HG02938 (cell line): Measurements from ENCODE around the gene ACKR3.

Experiments used
- ATAC-seq: cut with Tn5 transposase; IDR thresholded peaks from one replicate; pipeline ENCODE4 v1.9.1; 2021; ENCODE audit warnings: mild to moderate bottlenecking, moderate library complexity; ENCODE audit not compliant: unreplicated experiment

Gene ACKR3

DNA sequence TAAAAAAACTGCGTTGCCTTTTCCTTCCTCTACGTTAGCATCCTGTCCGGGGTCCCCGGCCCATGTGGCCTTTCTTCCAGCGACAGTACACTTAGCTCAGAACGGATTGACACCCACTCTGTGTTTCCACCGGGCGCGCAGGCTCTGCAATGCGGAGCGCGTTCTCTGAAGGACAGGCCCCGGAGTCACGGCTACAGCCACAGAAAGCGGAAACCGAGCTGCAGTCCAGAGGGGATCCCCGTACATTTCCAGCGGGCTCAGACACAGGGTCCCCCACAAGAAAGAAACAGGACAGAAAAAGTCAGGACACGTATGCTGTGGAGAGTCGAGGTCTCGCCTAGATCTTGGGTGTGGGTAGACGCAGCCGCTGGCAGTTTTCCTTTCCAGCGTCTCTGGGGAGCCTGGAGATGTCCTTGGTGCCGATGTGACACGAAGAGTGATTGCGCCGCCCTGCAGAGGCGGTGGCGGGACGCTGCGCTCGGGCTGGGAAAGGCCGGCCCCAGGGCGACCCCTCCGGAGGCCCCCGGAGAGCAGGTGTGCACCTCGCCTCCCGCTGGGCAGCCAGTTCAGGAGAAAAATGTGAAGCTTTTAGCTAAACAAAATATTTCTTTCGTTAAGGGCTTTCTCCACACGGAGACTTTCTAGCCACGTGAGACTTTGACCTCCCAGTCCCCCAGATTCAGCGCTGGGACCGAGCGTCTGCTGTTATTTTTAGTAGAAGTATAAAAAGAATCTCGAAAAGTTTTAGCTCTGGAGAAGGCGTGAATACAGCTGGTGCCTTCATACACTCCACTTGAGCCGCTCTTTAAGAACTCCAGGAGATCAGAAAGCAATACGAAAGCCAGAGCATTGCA lies 1.3 kb upstream of the ACKR3 start:
- ATAC-seq: peak; percentile 39

DNA sequence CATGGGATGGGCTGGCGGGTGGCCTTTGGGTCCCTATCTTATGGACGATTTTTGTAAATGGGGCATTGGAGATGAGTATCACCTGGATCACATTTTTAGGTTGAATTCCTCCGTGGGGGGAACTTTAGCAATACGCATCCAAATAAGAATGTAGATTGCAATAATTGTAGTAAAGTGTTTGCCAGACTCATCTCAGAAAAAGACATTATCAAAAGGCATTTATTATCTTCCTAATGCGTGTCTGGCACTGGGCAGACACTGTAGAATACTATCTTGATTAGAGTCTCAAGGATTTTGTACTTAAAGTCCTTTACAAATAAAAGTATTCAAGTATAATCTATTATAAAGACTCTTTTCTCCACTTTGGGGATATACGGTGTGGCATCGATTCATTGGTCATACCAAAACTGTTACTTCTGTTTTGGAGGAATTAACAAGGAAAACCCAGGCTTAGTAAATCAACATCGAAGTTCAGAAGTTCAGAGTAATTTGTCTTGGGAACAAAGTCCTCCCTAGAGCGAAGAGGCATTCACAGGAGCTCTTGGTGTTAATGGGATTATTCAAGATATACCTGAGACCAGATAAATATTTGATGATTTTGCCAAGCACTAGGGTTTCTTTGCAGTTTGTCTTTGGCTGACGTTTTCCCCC lies 578 bp upstream of the ACKR3 start:
- ATAC-seq: no peak

DNA sequence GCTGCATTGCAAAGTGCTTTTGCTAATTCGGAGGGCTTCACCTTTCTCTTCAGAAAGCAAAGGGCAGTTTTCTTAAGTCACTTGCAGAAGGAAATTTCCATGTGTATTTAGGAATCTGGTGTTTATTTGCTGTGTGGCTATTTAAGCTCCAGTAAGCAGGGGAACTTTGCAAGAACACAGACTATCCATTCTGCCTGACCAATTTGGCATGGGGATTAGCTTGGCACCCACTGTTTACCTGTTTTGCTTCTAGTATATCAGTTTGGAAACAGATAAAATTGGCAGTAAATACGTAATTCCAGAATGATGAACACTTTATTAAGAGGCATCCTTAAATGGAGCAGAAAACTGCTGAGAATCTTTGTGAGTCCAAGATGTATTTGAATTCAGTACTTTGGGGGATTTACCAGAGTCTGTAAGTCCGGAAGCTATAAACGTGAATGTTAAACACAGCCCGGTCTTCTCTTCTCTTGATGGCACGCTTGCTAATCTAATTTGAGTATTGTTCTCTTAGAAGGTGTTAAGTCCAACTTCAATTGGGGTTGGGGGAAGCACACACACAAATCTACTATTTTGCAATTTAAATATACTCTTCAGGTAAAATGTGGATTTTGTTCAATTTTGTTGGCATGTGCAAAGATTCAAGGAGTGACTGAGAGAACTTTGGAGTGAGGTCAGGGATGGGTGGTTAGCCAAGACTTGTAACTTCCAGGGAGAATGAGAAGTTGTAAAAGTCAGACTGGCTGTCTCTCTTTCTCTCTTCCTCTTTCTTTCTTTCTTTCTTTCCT lies 650 bp downstream of the ACKR3 start:
- ATAC-seq: no peak

DNA sequence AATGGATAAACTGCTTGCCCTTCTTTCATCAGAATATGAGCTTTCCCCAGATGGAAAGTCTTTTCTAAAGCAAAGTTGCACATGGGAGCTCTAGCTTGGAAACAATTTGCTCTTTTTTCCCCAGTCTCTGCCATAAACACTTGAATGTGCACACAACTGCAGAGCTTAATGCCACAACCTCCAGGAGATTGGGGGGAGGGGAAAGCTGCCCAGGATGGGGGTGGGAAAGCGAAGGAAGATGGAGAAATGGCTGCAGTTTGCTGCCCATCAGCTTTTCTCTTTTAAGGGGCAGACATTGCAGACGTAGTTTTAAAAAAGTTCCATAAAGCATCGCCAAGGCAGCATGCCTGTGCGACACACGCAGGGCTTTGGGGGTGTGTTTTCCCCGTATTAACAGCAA lies 1.5 kb downstream of the ACKR3 start:
- no peak for ATAC-seq

DNA sequence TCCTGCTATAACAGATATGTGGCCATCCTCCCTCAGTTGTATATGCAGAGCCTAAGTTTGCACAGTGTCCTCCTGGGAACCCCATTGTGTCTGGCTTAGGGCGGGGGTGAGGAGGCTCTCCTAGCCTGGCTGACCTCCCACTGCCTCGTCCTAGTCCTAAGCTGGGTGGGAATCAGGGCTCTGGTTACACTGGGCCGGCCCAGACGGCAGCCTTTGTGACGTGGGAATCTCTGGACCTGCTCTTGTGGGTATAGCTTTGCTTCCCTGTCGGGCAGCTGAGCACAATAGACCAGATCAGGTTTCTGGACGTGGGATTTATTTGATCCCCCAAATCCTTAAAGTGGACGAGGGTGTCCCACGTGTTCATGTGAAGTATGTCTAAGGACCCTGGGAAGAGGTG lies 2.9 kb downstream of the ACKR3 start:
- ATAC-seq: no peak

DNA sequence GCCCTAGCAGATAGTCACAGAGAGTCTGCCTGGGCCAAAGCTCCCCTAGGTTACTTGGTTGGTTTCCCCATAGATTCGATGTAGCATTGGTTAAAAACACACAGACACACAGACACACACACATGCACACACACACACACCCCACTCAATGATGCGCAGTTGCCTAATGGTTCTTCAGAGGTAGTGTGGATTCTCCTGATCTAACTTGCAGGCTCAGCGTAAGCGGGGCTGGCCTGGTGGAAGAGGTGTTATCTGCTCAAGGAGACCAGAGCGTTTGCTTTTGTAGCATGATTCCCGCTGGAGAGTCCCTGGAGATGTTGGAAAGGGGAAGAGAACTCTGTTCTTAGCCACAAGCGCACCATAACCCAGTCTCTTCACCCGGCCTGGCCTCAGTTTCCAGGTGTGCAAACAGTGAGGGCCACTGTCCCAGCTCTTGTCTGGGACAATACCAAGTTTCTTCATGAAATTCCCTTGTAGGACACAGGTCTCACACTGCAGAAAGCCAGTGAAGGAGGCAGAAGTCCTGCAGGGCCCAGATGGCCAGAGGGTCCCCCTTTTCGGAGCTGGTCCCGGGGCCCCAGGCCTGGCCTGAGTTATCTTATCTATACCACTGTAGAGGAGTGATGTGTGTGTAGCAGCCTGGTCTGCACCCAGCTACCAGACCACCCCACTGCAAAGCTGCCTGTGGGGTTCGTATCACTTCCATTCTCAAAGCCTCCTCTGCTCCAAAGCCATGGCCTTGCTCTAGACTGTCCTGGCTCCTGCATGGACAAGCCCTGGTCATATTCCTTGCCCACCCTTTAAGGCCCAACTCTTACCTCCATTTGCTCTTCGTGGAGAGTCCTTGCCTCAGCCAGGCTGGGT lies 3.7 kb downstream of the ACKR3 start:
- ATAC-seq: no peak

DNA sequence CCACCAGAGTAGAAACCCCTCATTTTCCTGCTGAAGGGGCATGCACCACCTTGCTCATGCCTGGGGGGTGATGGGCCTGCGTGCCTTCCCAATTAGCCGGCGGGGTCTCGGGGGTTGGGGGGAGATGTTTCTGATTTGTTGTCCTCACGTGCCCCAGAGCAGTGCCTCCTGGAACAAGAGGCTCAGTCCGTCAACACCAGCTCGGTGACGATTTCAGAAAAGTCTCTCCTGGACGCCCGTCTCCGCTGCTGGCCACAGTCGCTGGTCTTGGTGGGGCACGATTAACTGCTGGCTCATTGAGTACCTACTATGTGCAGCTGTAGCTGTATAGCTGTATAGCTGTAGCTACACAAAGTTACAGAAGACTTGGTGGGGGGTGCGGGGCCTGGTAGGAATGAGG lies 4.4 kb downstream of the ACKR3 start:
- no peak for ATAC-seq

DNA sequence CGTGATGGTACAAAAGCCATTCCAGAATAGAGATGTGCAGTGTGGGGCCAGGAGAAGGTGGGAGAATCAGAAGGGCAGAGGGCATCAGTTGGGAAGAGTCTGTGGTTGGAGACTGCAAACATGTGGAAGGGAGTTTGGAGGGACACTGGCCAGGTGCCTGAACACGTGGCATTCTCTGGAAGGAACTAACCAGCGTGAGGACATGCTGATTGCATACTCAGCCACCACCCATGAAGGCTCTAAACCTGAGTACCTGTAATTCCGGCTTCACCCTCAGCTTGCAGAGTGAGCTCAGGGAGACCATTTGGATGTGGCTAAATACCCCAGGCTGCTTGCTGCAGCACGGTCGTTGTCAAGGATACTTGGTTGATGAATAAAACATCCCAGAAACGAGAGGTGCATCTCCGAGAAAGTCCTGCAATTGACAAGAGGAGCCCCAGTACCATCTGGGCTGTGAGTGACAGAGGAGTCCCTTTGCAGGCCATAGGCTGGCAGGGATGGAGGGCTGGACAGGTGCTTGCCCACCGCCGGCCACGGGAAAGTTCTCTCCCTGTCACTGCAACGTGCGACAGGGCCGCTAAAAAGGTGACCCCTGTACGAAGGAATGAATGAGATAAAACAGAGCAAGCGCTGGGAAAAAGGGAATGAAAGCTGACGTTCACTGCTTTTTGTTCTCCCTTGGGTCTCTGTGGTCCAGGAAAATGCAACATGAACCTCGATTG lies 5.0 kb downstream of the ACKR3 start:
- ATAC-seq: no peak

DNA sequence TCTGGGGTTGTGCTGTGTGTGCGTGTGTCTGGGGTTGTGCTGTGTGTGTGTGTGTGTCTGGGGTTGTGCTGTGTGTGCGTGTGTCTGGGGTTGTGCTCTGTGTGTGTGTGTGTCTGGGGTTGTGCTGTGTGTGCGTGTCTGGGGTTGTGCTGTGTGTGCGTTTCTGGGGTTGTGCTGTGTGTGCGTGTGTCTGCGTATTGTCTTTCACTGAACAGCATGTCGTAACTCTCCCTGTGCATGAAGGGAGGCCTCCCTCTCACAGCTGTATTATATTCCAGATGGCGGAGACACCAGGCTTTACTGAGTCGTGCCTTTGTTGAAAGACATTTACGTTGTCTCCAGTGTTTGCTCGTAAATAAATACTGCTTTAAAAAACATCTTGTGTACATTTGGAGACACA lies 5.9 kb downstream of the ACKR3 start:
- no peak for ATAC-seq

DNA sequence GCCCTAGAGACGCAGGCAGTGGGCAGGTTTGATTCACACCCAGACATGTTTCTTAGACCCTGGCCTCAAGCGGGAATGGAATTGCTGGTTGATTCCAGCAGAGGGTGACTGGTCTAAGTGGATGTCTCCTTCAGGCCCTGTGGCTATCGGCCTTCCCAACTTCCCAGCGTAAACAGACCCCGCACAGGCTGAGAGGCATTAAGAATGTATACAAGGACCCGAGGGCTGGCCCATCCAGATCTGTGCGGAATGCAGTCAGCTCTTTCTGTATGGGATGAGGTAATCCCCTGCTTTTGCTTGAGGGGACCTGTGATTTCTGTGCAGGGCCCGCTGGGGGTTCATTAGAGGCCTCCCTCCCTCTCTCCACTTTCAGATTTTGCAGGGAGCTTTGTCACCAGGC lies 6.5 kb downstream of the ACKR3 start:
- no peak for ATAC-seq

DNA sequence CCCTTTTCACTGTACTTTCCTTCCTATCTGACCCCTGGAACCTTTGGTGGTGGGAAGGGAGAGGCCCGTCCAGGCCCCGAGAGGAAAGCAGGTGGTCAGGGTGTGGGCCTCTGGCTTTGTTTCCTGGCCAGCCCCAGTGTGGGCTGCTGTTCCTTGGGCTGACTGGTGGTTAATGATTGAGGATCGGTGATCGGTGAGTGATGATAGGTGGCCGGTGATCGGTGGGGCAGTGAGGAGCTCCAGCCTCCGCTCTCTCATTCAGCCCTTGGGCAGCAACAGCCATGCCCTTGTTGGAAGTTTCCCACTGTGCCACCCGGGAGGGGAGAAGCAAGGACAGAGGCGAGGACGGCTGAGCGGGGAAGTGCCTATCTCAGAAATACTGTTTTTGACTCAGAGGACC lies 7.3 kb downstream of the ACKR3 start:
- no peak for ATAC-seq

DNA sequence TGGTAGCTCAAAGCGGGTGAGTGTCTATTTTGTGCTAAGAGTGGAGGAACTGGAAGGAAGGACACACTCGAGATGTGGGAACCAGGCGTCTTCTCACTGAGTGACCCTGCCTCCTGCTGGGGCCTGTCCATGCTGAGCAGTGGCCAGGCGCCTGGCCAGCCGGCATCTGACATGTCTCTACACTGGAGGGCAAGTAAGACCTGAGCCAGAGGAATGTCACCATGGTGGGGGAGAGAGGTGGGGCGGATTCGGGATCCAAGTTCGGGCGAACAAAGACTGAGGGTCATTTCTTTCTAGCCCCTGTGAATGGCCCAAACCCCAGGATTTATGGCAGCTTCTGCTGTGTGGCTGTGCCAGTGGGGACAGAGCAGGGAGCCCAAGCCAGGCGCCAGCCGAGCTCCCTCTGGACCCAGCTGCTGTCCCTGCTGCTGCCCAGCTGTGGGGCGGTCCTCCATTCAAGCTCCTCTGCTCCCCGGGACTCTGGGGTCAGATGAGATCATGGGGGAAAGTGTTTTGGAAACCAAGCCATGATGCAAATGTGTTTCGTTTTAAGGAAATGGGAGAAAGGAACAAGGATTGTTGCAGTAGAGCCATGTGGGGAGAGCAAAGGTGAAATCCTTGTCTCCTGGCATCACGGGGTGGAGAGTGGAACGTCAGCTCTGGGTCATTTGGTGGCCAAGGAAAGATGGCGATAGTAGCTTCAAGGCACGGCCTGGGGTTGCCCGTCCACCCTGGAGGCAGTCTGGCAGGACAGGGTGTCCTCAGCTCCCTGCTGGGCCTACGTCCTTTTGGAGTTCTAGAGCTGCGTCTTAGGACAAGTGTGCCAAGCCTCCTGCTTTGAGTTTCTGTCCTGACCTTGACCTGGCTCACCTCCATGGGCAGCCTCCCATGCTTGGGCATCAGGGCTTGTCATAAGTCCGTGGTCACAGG lies 8.1 kb downstream of the ACKR3 start:
- no peak for ATAC-seq

DNA sequence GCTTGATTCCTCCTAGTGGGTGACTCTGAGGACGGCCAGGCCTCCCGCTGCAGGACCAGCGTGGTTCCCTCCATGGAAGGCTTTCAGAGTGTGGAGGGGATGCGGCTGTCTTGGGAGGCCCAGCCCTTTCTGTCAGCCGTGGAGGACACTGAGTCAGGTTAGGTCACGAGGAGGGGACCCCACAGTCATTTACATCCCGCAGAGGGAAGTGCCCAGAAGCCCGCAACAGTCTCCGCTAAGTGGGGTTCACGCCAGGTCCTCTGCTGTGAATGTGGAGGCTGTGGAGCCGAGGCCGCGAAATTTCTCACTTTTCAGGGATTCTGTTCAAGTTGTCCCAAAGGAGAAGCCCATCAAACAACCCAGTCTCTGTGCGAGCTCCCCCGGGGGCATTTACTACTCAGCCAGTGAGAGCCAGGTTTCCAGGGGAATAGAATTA lies 8.8 kb downstream of the ACKR3 start:
- ATAC-seq: no peak

DNA sequence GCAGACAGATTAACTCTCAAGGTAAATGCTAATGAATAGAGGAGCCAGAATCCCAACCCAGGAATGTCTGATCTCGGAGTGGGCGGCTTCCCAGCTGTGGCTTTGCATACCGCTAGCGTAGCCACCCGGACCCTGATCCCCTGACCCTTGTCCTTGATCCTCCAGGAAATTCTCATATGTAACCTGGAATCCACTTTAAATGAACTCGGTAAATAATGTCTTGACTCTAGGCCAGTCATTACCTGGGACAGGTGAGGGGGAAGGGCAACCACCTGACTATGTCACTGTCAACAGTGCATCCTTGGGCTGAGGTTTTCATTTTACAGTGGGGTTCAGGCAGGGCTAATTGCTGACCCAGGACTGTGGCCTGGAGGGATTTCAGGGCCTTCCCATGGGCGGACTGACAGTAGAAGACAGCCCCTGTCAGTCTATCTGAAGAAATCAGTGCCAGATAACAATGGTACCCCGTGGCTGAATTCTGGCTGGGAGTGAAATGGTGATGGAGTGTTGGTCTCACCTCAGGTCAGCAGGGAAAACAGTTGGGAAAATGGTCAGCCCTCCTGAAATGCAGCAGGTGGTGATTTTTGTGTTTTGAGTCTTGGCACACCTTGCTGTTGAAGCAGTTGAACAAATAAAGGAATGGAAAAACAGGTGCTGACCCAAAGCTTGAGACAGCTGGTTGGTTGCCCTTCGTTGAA lies 9.6 kb downstream of the ACKR3 start:
- ATAC-seq: no peak

DNA sequence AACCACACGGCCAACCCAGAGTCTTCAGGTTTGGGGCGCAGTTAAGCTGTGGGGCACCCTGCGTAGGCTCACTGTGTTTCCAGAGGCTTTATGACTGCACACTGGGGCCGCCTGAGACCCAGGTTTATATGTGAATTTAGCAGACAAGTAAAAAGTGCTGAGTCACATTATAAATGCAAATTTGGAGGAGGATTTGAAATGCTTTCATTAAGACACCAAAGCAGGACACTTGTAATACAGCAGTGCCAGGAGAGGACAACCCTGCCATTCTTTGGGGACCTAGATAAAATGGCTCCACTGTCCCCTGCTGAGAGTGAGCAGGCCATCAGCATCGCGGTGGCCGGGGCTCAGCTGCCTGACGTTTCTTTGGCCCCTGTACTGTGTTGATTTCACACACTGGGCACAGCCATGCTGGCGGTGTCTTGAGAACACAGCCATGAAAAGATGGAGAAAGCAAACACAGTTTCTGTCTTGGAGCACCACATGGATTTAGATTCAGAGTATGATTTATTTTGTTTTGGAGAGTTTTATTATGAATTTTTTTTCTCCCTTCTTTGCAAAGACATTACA lies 10.2 kb downstream of the ACKR3 start:
- no peak for ATAC-seq

DNA sequence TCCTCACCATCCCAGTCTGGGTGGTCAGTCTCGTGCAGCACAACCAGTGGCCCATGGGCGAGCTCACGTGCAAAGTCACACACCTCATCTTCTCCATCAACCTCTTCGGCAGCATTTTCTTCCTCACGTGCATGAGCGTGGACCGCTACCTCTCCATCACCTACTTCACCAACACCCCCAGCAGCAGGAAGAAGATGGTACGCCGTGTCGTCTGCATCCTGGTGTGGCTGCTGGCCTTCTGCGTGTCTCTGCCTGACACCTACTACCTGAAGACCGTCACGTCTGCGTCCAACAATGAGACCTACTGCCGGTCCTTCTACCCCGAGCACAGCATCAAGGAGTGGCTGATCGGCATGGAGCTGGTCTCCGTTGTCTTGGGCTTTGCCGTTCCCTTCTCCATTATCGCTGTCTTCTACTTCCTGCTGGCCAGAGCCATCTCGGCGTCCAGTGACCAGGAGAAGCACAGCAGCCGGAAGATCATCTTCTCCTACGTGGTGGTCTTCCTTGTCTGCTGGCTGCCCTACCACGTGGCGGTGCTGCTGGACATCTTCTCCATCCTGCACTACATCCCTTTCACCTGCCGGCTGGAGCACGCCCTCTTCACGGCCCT lies 11.2 kb downstream of the ACKR3 start:
- no peak for ATAC-seq

DNA sequence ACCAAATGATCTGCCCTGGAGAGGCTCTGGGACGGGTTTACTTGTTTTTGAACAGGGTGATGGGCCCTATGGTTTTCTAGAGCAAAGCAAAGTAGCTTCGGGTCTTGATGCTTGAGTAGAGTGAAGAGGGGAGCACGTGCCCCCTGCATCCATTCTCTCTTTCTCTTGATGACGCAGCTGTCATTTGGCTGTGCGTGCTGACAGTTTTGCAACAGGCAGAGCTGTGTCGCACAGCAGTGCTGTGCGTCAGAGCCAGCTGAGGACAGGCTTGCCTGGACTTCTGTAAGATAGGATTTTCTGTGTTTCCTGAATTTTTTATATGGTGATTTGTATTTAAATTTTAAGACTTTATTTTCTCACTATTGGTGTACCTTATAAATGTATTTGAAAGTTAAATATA lies 11.9 kb downstream of the ACKR3 start:
- no peak for ATAC-seq

DNA sequence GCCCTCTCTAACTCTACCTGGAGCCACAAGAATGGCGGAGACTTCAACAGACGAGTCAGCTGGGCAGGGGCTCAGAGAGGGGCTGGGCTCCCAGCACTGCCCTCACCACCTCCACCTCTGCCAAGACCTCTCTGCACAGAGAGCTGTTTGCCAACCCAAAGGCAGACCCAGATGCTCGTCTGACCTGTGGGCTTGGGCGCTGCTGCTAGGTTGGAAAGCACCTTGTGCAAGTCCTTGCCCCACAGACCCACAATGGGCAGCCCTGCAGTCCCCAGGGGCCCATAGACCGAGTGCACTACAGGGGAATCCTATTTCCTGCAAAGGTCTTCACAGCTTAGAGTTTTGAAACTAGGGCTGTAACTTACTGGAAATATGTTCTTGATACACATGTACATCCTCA lies 13.3 kb downstream of the ACKR3 start:
- ATAC-seq: no peak
